HG02885 (cell line): ENCODE results near the gene SLC9A3.
"Not testable (repeated sequence)": the region's sequence is repeated elsewhere in the genome, so short reads cannot be mapped to it uniquely, and the experiment has no call there.

ENCODE experiments used
- ATAC-seq: cut with Tn5 transposase; IDR thresholded peaks from one replicate; pipeline ENCODE4 v1.9.1; 2021; ENCODE audit warnings: mild to moderate bottlenecking; ENCODE audit not compliant: unreplicated experiment, poor library complexity

SLC9A3 gene

DNA sequence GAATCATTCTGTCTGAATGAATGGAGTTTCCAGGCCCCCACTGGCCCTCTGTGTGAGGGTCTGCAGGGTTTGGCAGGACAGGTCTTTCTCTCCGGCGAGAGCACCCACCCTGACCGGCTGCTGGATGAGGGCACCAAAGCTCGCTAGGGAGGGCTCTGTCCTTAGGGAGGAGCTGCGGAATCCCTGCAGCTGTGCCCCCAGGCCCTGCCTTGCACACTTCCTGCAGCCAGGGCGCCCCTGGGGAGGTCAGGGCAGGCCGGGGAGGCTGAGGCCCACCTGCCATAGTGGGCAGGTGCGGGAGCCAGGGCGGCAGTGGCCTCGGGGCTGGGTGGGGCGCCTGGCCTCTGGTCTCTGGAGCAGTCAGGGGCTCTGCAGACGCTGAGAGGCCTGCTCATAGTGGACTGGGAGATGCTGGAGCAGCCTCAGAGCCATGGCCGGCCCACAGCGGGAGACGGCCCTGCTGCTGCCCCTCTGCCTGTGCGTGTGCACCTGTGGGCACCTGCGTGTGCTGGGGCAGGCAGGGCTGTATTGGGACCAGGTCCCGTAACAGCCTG, 45.2 kb downstream of the SLC9A3 start:
- no peak for ATAC-seq

DNA sequence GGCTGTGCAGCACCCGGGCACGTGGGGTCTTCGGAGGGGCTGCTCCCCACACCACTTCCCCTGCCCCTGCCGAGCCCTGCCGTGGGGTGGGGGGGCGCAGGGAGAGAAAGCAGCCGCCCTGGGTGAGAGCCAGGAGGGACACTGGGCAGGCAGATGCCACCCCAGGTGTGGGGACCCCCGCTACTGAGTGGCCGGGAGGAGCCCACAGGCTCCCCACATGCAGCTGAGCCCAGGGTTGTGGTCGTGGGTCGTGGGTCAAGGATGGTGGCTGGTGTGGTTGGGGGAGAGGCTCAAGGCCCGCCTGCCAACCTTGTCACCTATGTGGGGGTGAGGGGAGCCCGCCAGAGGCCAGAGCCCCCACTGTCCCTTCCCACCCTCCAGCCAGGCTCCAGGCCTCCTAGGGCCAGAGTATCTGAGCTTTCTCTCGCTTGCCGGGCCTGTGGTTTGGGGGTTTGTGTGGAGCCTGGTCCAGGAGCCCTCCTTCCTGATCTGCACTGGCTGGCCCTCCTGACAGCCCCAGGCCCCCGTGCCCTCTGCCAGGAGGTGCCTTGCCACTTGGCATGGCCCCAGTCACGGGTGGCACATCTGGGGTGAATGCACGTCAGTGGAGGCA, 45.8 kb downstream of the SLC9A3 start:
- ATAC-seq = no peak

DNA sequence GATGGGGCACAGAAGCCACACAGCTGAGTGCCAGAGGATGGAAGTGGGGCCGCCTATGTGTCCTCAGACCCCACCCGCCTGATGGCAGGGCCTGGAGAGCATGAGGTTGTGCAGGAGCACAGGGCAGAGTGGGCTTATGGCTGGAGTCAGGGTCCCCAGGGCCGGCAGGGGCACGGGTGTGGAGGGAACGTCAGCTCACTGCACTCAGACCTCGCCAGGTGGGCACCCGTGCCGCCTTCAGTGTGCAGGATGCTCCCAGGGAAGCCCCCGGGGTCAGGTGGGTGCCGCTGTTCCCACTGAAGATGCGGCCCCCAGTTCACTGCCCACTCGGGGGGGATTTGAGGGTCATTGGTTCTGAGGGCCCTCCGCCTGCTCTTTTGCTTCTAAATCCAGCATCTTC, 46.4 kb downstream of the SLC9A3 start:
- ATAC-seq = no peak

DNA sequence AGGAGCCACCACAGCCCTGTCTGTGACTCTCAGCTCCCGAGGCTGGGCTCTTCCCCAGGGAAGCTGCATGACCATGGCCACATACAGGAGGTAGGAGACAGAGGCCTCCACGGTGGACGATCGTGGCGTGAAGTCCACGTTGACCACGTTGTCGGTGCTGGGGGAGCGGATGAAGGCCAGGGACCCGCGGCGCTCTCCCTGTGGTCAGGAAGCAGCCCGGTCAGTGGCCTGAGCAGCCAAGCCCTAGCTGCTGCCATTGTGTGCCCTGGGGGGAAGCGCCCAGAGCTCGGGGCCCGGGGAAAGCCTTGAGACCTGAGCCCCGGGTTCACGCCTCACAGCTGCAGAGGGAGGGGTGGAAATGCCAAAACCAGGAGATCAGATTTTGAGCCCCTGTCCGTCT, 47.0 kb downstream of the SLC9A3 start:
- no peak for ATAC-seq

DNA sequence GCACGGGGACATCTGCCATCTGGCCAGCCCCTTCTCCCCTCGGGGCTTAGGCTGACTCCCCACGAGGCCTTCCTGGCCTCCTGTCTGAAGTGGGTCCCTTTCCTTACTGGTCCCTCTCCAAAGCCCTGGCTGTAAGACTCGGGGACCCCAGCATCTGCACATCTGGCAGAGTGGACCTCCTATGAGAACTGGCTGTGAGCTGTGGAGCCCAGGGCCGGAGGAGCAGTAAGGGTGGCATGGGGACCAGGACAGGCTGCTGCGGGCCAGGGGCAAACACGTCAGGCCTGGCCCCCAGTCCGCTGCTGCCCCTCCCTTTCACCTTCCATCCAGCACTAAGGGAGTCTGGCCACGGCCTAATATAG, 47.5 kb downstream of the SLC9A3 start:
- ATAC-seq = no peak

DNA sequence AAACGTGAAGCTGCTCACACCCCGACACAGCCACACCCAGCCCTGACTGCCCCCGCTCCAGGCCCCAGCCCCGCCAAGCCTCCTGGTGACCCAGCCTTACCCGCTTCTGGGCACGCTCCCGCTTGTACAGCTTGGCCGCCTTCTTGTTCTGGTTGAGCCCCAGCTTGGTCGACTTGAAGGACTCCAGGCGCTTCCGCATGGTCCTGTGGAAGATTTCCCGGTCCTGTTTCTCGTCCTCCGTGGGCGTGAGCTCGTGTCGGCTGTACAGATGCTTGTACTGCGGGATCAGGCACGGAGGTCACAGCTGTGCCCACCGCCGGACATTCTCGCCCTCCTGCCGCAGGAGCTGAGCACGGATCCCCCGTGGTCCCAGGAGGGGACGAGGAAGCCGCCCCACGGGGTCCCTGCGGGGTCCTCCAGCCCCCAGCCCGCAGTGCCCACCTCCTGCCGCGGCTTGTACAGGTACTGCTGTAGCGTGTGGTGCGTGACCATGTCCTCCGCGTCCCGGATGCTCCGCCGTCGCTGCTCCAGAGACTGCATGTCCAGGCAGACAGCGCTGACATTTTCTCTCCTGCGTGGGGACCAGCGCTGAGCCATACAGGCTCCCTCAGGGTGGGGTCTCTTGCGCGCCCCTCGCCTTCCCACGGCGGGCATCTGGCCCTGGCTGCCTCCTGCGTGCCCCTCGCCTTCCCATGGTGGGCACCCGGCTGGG, 48.0 kb downstream of the SLC9A3 start:
- no peak for ATAC-seq

DNA sequence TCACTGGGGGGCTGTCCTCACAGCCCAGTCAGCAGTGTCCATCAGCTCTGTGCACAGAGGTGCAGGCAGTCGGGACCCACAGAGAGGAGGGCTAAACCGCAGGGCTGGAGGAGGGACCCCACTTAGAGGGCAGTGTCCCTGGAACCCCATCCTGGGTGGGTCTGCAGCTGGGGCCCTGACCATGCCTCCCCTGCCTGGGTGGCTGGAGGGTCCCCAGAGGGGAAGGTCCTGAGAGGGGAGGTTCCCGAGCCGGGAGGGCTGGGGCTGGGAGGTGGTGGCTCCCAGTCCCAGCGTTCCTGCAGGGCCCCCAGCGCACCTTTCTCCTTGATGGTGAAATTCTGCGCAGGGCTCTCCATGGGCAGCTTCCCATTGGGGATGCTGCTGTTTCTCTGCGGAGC, 48.5 kb downstream of the SLC9A3 start:
- ATAC-seq = no peak

DNA sequence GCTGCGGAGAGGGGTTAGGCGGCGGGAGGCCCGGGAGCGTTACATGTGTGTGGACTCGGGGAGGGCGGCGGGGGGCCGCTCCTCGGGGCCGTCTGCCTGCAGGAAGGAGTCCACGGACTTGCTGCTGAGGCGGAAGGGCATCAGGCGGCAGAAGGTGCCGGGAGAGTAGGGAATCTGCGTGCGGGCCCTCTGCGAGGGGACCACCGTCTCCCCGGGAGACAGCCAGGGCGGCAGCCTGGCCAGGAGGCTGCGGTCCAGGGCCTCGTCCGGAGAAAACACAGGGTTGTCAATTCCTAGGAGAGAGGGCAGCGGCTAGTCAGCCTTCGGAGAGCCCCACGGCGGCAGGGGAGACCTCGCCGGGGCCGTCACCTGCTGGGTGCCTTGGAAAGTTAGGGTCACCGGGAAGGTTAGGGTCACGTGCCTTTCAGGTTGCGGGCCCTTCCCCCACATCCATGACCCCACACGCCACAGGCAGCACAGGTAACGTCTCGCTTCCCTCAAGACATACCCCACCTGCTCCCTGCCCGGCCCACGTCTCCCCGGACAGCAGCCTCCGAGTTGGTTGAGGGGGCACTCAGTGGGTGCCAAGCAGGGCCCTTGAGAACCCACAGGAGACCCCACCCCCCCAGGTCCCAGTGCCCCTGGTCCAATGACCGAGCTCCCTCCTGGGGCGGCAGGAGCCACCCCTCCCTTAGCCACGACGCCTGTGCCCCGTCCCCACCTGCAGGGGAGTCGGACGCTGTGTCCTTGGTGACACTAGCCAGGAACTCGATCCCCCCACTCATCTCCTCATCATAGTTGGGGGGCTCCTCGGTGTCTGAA, 49.2 kb downstream of the SLC9A3 start:
- ATAC-seq = no peak

DNA sequence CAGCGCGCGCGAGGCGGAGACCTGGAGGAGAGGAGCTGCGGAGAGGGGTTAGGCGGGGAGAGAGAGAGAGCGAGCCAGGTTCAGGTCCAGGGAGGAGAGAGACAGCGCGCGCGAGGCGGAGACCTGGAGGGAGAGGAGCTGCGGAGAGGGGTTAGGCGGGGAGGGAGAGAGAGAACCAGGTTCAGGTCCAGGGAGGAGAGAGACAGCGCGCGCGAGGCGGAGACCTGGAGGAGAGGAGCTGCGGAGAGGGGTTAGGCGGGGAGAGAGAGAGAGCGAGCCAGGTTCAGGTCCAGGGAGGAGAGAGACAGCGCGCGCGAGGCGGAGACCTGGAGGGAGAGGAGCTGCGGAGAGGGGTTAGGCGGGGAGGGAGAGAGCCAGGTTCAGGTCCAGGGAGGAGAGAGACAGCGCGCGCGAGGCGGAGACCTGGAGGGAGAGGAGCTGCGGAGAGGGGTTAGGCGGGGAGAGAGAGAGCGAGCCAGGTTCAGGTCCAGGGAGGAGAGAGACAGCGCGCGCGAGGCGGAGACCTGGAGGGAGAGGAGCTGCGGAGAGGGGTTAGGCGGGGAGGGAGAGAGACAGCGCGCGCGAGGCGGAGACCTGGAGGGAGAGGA, 49.9 kb downstream of the SLC9A3 start:
- not testable (repeated sequence) for ATAC-seq

DNA sequence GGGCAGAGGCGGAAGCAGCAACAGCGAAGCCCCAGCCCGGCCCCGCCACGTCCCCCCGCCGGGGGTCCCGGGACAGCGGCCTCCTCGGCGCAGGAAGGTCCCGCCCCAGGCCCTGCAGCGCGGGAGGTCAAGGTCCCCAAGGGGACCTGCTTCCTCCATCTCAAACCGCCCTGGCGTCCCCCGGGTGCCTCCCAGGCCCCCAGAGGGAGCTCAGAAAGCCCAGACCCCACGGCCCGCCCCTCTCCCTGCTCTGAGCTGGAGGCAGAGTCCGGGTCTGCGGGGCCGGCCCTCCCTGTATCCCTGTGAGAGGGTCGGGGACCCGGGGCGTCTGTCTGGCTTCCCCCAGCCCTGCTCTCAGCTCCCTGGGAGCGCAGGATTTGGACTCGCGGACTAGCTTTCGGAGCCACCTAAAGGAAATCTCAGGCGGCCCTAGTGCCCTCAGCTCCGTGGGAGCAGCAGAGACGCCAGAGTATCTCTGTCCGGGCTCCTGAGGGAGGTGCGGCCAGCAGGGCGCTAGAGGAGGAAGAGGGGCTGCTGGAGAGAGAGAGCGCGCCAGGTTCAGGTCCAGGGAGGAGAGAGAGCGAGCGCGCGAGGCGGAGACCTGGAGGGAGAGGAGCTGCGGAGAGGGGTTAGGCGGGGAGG, 50.6 kb downstream of the SLC9A3 start:
- peak; percentile 30 for ATAC-seq

DNA sequence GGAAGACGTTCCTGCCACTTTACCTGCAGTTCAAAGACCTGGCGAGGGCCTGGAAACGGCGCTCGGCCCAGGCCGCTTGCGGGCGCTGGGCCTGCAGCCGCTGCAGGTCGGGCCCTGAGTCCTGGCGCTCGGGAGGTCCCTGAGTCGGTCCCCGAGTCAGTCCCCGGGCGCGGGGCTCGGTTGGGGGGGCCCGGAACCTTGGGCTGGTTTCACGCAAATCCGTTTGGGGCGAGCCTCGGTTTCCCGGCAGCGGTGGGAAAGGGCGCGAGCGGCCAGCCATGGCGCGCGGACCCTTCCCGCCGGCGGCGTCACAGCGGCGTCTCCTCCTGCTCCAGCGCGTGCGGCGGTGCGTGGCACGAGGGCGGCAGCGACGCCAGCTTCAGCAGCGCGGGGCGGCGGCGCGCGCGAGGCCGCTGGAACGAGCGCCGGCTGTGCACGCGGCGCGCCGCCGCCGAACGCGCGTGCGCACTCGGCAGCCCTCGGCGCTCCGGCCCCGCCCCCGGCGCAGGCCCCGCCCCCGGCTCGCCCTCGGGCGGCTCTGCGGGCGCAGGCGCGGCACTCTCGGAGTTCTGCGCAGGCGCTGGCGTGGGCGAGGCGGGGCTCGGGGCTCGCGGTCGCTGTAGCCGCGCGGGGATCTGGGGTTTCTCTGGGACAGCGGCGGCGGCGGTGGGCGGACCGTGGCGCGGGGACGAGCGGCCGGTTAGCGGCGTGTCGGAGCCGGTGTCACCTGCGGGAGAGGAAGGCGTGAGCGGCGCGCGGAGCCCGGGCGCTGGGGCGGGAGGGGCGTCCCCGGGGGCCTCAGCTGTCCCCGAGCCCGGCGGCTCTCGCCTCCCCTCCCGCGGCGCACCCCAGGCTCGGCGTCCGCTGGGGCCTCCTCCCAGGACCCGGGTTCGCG, 51.3 kb downstream of the SLC9A3 start:
- ATAC-seq = peak; percentile 71

DNA sequence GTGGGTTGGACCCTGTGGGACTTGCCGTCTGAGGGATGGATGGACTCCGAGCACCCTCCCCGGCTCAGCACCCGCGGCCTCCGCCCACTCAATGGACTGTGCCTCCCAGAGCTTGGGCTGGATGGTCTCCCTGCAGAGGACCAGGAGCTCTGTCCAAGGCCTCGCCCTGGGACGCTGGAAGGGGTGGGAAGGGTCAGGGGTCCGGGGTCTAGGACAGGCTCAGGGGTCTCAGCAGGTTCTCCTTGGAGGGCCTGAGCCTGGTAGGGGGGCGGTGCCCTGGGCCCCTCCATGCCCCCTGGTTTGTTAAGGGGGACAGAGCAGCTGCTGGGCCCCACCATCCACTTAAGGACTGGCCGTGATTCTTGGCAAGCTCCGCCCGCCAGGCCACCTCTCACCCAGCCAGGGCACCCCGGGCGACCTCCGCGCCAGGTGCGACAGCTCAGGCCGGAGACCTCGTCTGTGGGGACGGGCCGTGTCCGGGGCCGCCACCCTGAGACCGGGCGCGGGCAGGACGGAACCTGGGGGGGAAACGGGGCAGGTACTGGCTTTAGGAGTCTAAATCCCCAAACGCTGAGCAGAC, 52.1 kb downstream of the SLC9A3 start:
- ATAC-seq = peak; percentile 18

DNA sequence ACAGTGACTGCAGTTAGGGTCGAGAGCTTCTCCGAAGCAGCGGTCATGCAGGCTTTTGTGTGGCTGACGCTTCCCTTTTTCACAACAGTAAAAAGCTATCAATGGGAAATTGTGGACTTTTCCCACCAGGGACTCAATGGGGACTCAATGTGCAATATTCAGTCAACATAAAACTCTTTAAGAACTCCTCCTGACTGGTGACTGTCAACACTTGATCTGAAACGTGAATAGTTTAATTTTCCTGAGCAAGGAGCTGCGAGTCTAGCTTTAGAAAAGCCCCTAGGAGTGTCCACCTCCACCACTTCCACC, 52.5 kb downstream of the SLC9A3 start:
- ATAC-seq = no peak

DNA sequence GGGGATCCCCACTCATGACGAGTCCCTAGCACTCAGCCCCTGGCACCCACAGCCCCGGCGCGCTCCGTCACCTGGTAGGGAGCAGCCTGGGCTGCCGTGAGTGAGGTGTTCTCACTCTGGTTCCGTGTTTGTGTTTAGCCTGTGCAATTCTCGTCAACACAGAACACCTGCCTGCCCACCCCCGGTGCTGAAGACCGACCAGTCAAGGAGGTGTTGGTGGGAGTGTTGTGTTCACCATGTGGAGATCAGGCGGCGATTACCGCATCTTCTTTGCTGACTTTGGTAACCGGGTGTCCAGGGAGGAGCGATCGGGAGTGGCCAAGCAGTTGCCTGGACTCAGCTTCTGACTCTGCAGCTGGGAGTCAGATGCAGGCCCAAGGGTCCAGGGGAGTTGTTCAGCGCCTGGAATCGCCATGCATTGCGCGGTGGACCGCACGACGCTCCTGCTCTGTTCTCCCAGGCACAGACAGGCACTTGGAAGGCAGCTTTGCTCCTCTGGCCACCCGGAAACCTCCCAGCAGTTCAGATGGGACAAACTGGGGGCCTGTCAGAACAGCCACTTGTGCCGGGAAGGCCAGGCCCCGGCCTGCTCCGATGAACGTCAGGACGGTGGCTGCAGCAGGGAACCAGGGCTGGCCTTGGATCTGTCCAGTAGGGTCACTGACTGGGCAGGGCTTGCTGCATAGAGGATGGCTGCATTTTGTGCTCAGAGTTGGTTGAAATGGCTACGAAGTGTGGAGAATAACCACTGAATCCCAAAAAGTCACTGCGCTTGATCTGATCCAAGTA, 53.1 kb downstream of the SLC9A3 start:
- ATAC-seq = no peak

DNA sequence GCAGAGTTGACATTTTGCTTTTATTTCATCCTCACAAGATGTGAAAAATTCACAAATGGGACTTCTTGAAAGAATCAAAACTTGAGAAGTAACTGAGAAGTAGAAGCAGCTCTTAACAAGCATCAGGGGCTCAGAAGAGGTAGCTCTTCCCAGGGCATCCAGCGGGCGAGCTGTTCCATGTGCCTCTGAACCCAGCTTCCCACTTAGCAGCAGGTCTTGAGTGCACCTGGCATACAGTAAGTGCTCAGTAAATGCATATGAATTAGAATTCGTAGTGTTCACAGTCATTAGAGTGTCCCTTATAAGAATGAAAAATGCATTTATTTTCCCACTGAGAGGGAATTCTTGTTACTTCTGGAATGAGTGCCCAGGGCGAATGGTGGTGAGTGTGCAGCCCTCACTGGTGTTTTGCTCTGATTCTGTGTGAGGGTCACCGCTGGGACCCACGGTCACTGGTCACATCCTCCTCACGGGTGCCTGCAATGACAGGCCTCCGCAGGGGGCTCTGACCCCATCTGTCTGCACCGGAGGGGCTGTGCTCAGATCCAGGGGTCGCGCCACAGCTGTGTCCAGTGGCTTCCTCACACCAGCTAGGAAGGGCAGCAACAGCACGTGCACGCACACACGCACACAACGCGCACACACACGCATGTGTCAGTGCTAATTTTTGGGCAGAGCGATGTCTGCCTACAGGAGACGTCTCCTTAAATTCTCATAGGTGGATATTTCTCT, 54.3 kb downstream of the SLC9A3 start:
- ATAC-seq = no peak

DNA sequence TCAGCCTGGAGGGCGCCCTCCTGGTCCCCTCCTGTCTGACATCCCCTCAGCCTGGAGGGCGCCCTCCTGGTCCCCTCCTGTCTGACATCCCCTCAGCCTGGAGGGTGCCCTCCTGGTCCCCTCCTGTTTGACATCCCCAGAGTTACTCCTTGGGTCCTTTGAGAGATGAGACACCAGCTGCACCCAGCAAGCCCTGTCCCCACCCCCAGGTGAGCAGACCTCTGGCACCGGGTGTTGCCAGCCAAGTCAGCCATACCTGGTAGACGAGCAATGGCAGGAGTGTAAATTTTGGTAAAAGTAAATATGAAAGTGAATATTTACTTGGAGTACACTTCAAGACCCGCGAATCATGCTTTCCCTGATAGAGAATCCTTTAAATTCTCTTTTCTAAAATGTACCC, 55.8 kb downstream of the SLC9A3 start:
- ATAC-seq = no peak

DNA sequence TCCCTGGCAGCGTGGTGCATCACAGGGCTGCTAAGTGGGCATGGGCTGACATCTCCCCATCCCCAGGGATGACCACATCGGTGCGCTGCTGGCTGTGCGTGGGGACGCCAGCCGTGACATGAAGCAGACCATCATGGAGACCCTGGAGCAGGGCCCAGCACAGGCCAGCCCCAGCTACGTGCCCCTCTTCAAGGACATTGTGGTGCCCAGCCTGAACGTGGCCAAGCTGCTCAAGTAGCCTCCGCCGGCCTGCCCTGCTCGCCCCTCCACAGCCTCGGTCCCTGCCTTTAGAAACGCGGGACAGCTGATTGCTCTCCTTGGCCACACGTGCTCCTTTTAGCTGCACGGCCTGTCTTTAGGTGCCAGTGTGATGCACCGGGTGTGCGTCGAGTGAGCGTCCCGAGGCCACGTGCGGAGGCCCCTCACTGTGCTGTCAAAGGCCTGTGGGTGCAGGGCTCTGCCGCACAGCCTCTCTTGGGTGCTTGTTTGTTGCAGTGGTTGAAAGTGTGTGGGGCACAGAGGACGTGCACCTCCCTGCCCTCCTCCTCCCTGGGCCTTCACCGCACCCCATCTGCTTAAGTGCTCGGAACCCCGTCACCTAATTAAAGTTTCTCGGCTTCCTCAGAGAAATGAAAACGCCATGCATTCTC, 57.5 kb downstream of the SLC9A3 start:
- no peak for ATAC-seq
